ENCODE results near the gene ATF3. TPM values are rescaled to one million over a fixed set of nuclear protein-coding genes. Genes with fewer than 3 reads are reported as not detected.

ATF3 gene
- polyA plus RNA-seq, 4 donors = 20.8 to 41.2 (median 28.7) TPM

- no peak for FAIRE-seq
- WGBS, 3 donors = 88 to 98% (median 93%) methylated on average over 5 of the region's 5 CpGs
- no peak overlapping the region for H3K4me3 ChIP-seq (ENCODE audit: low read depth in 1 of 3, low read length in 3 of 3)
- no peaks in the 10 kb centered on the region for H3K27me3 ChIP-seq (ENCODE audit: control insufficient read depth in 3 of 3, insufficient read depth in 3 of 3, low read length in 3 of 3)
- no peaks in the 10 kb centered on the region for H3K9me3 ChIP-seq (ENCODE audit: control insufficient read depth in 2 of 2, insufficient read depth in 1 of 2, low read depth in 1 of 2, low read length in 1 of 2)
- DNase-seq = no peak
- peaks cover 0 to 13% (median 8%) of the 10 kb centered on the region in 3 donors for H3K4me1 ChIP-seq (ENCODE audit: control insufficient read depth in 3 of 3, insufficient read depth in 2 of 3, low read depth in 1 of 3, low read length in 2 of 3)
- peak overlapping the region in 1 of 3 donors; percentile 40 for H3K27ac ChIP-seq (ENCODE audit: low read depth in 1 of 3, low read length in 2 of 3)
- peaks cover 9 to 46% (median 10%) of the 10 kb centered on the region in 3 donors for H3K36me3 ChIP-seq (ENCODE audit: control insufficient read depth in 3 of 3, insufficient read depth in 2 of 3, low read depth in 1 of 3, low read length in 3 of 3)
These were observed 6.1 kb downstream of the ATF3 start for GRCh38 chr1:212614453-212615200.

GRCh38 chr1:212615201-212615470 lies 6.6 kb downstream of the ATF3 start:
- Histone ChIP-seq H3K36me3 (ENCODE audit: control insufficient read depth in 3 of 3, insufficient read depth in 2 of 3, low read depth in 1 of 3, low read length in 3 of 3) (peaks cover 9 to 48% (median 14%) of the 10 kb centered on the region in 3 donors), H3K27ac (ENCODE audit: low read depth in 1 of 3, low read length in 2 of 3) (no peak overlapping the region), H3K4me3 (ENCODE audit: low read depth in 1 of 3, low read length in 3 of 3) (no peak overlapping the region), H3K9me3 (ENCODE audit: control insufficient read depth in 2 of 2, insufficient read depth in 1 of 2, low read depth in 1 of 2, low read length in 1 of 2) (no peaks in the 10 kb centered on the region), H3K27me3 (ENCODE audit: control insufficient read depth in 3 of 3, insufficient read depth in 3 of 3, low read length in 3 of 3) (no peaks in the 10 kb centered on the region), H3K4me1 (ENCODE audit: control insufficient read depth in 3 of 3, insufficient read depth in 2 of 3, low read depth in 1 of 3, low read length in 2 of 3) (peaks cover 0 to 8% (median 8%) of the 10 kb centered on the region in 3 donors)
- FAIRE-seq = no peak
- no peak for DNase-seq
- 97% methylated on average over 9 of the region's 9 CpGs for WGBS, 3 donors

GRCh38 chr1:212618466-212619210 lies 10.1 kb downstream of the ATF3 start:
- Histone ChIP-seq H3K4me1 (ENCODE audit: control insufficient read depth in 3 of 3, insufficient read depth in 2 of 3, low read depth in 1 of 3, low read length in 2 of 3) (no peaks in the 10 kb centered on the region), H3K27ac (ENCODE audit: low read depth in 1 of 3, low read length in 2 of 3) (no peak overlapping the region), H3K4me3 (ENCODE audit: low read depth in 1 of 3, low read length in 3 of 3) (no peak overlapping the region), H3K27me3 (ENCODE audit: control insufficient read depth in 3 of 3, insufficient read depth in 3 of 3, low read length in 3 of 3) (no peaks in the 10 kb centered on the region), H3K9me3 (ENCODE audit: control insufficient read depth in 2 of 2, insufficient read depth in 1 of 2, low read depth in 1 of 2, low read length in 1 of 2) (no peaks in the 10 kb centered on the region), H3K36me3 (ENCODE audit: control insufficient read depth in 3 of 3, insufficient read depth in 2 of 3, low read depth in 1 of 3, low read length in 3 of 3) (peaks cover 9 to 50% (median 14%) of the 10 kb centered on the region in 3 donors)
- FAIRE-seq = no peak
- DNase-seq = no peak
- 89 to 94% (median 91%) methylated on average over 8 of the region's 8 CpGs for WGBS, 3 donors

GRCh38 chr1:212620293-212620692 lies 11.7 kb downstream of the ATF3 start:
- H3K4me1 ChIP-seq (ENCODE audit: control insufficient read depth in 3 of 3, insufficient read depth in 2 of 3, low read depth in 1 of 3, low read length in 2 of 3) = no peaks in the 10 kb centered on the region
- 91 to 100% (median 93%) methylated on average over 1 of the region's 1 CpG for WGBS, 3 donors
- DNase-seq (no peak), FAIRE-seq (no peak)
- no peak overlapping the region for H3K4me3 ChIP-seq (ENCODE audit: low read depth in 1 of 3, low read length in 3 of 3)
- H3K9me3 ChIP-seq (ENCODE audit: control insufficient read depth in 2 of 2, insufficient read depth in 1 of 2, low read depth in 1 of 2, low read length in 1 of 2) = no peaks in the 10 kb centered on the region
- no peaks in the 10 kb centered on the region for H3K27me3 ChIP-seq (ENCODE audit: control insufficient read depth in 3 of 3, insufficient read depth in 3 of 3, low read length in 3 of 3)
- no peak overlapping the region for H3K27ac ChIP-seq (ENCODE audit: low read depth in 1 of 3, low read length in 2 of 3)
- H3K36me3 ChIP-seq (ENCODE audit: control insufficient read depth in 3 of 3, insufficient read depth in 2 of 3, low read depth in 1 of 3, low read length in 3 of 3) = peaks cover 9 to 40% (median 13%) of the 10 kb centered on the region in 3 donors

- WGBS, 3 donors = 72 to 81% (median 77%) methylated on average over 10 of the region's 10 CpGs
These were observed 12.7 kb downstream of the ATF3 start for GRCh38 chr1:212621043-212621948.

GRCh38 chr1:212621949-212622305 lies 13.4 kb downstream of the ATF3 start:
- no peak for FAIRE-seq
- Histone ChIP-seq H3K27ac (ENCODE audit: low read depth in 1 of 3, low read length in 2 of 3) (no peak overlapping the region), H3K4me3 (ENCODE audit: low read depth in 1 of 3, low read length in 3 of 3) (no peak overlapping the region), H3K9me3 (ENCODE audit: control insufficient read depth in 2 of 2, insufficient read depth in 1 of 2, low read depth in 1 of 2, low read length in 1 of 2) (no peaks in the 10 kb centered on the region), H3K36me3 (ENCODE audit: control insufficient read depth in 3 of 3, insufficient read depth in 2 of 3, low read depth in 1 of 3, low read length in 3 of 3) (peaks cover 8 to 29% (median 9%) of the 10 kb centered on the region in 3 donors), H3K4me1 (ENCODE audit: control insufficient read depth in 3 of 3, insufficient read depth in 2 of 3, low read depth in 1 of 3, low read length in 2 of 3) (no peaks in the 10 kb centered on the region), H3K27me3 (ENCODE audit: control insufficient read depth in 3 of 3, insufficient read depth in 3 of 3, low read length in 3 of 3) (no peaks in the 10 kb centered on the region)
- DNase-seq = no peak
- 24 to 48% (median 37%) methylated on average over 1 of the region's 1 CpG for WGBS, 3 donors

More at GRCh38 chr1:212621043-212621948, 12.7 kb downstream of the ATF3 start:
- peak in 1 of 2 donors; percentile 10 for DNase-seq
- H3K27ac ChIP-seq (ENCODE audit: low read depth in 1 of 3, low read length in 2 of 3) = no peak overlapping the region
- H3K36me3 ChIP-seq (ENCODE audit: control insufficient read depth in 3 of 3, insufficient read depth in 2 of 3, low read depth in 1 of 3, low read length in 3 of 3) = peaks cover 8 to 35% (median 9%) of the 10 kb centered on the region in 3 donors
- no peaks in the 10 kb centered on the region for H3K4me1 ChIP-seq (ENCODE audit: control insufficient read depth in 3 of 3, insufficient read depth in 2 of 3, low read depth in 1 of 3, low read length in 2 of 3)
- FAIRE-seq = no peak
- no peaks in the 10 kb centered on the region for H3K9me3 ChIP-seq (ENCODE audit: control insufficient read depth in 2 of 2, insufficient read depth in 1 of 2, low read depth in 1 of 2, low read length in 1 of 2)
- H3K4me3 ChIP-seq (ENCODE audit: low read depth in 1 of 3, low read length in 3 of 3) = no peak overlapping the region
- H3K27me3 ChIP-seq (ENCODE audit: control insufficient read depth in 3 of 3, insufficient read depth in 3 of 3, low read length in 3 of 3) = no peaks in the 10 kb centered on the region

GRCh38 chr1:212622467-212622866 lies 13.9 kb downstream of the ATF3 start:
- H3K4me3 ChIP-seq (ENCODE audit: low read depth in 1 of 3, low read length in 3 of 3) = no peak overlapping the region
- no peaks in the 10 kb centered on the region for H3K4me1 ChIP-seq (ENCODE audit: control insufficient read depth in 3 of 3, insufficient read depth in 2 of 3, low read depth in 1 of 3, low read length in 2 of 3)
- H3K36me3 ChIP-seq (ENCODE audit: control insufficient read depth in 3 of 3, insufficient read depth in 2 of 3, low read depth in 1 of 3, low read length in 3 of 3) = peaks cover 5 to 23% (median 7%) of the 10 kb centered on the region in 3 donors
- FAIRE-seq = no peak
- no peak overlapping the region for H3K27ac ChIP-seq (ENCODE audit: low read depth in 1 of 3, low read length in 2 of 3)
- 91 to 95% (median 95%) methylated on average over 3 of the region's 3 CpGs for WGBS, 3 donors
- no peaks in the 10 kb centered on the region for H3K27me3 ChIP-seq (ENCODE audit: control insufficient read depth in 3 of 3, insufficient read depth in 3 of 3, low read length in 3 of 3)
- DNase-seq = no peak
- no peaks in the 10 kb centered on the region for H3K9me3 ChIP-seq (ENCODE audit: control insufficient read depth in 2 of 2, insufficient read depth in 1 of 2, low read depth in 1 of 2, low read length in 1 of 2)

- Histone ChIP-seq H3K4me3 (ENCODE audit: low read depth in 1 of 3, low read length in 3 of 3) (no peak overlapping the region), H3K4me1 (ENCODE audit: control insufficient read depth in 3 of 3, insufficient read depth in 2 of 3, low read depth in 1 of 3, low read length in 2 of 3) (no peaks in the 10 kb centered on the region), H3K27ac (ENCODE audit: low read depth in 1 of 3, low read length in 2 of 3) (no peak overlapping the region), H3K36me3 (ENCODE audit: control insufficient read depth in 3 of 3, insufficient read depth in 2 of 3, low read depth in 1 of 3, low read length in 3 of 3) (peaks cover 5 to 21% (median 6%) of the 10 kb centered on the region in 3 donors), H3K9me3 (ENCODE audit: control insufficient read depth in 2 of 2, insufficient read depth in 1 of 2, low read depth in 1 of 2, low read length in 1 of 2) (no peaks in the 10 kb centered on the region), H3K27me3 (ENCODE audit: control insufficient read depth in 3 of 3, insufficient read depth in 3 of 3, low read length in 3 of 3) (no peaks in the 10 kb centered on the region)
- 92 to 94% (median 94%) methylated on average over 4 of the region's 4 CpGs for WGBS, 3 donors
- no peak for FAIRE-seq
- no peak for DNase-seq
These were observed 14.3 kb downstream of the ATF3 start for GRCh38 chr1:212622906-212623305.

All from small intestine (tissue), 7 donors.